Measurements from ENCODE around the gene TFDP2.

DNA sequence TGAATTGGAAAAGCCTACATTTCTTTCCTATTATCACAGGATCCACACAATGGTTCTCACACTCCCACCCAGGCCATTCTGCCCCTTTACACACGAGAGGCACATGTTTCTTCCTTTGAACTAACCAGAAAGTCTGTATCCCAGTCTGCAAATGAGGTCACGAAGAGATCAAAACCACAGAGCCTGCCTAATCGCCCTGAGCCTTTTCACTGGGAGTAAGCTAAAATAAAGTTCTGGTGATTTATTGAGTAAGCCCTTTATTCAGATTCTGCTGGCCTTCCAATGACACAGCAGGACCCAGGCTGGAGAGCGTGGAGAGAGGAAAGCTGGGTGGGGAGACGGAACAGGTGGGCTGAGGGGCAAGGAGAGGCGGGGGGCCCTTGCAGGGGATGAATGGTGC lies 194.2 kb downstream of the TFDP2 start:
- no peak for TF ChIP-seq CTCF (conservative IDR thresholded peaks at IDR 0.05; ENCODE audit: low read depth in 2 of 2)
- TF ChIP-seq EZH2 (IDR thresholded peaks at IDR 0.05; ENCODE audit: low read depth, unreplicated experiment): no peak
- TF ChIP-seq EZH2phosphoT487 (IDR thresholded peaks at IDR 0.05; ENCODE audit: unreplicated experiment): no peak
- TF ChIP-seq POLR2AphosphoS5 (IDR thresholded peaks at IDR 0.05; ENCODE audit: low read depth): no peak
- TF ChIP-seq REST (IDR thresholded peaks at IDR 0.05; ENCODE audit: unreplicated experiment): no peak
- no peak for TF ChIP-seq ETS1 (IDR thresholded peaks at IDR 0.05)
- TF ChIP-seq CREB1 (CRISPR knock-in tag; IDR thresholded peaks at IDR 0.05; ENCODE audit: low read depth): no peak

Measured in GM23338 (cell line).